Suprapubic skin (tissue), 2 donors: Measurements from ENCODE around the gene TGM6.

Experiments
- EP300 ChIP-seq: sonication (generic); formaldehyde crosslinking; IDR thresholded peaks from one replicate; pipeline ENCODE4 v1.6.1; 2017; ENCODE audit warnings: antibody characterized with exemption
- POLR2A ChIP-seq, 2 donors: fragments of 450-650 bp; IDR thresholded peaks; one replicate each; pipeline ENCODE4 v1.6.1; 2017; ENCODE audit warnings: antibody characterized with exemption in 2 of 2, mild to moderate bottlenecking in 2 of 2, moderate library complexity in 2 of 2

GRCh38 chr20:2349801-2350200 is 30.9 kb upstream of the TGM6 start:
- TF ChIP-seq EP300: no peak
- no peak for TF ChIP-seq POLR2A (IDR thresholded peaks at IDR 0.05)
